Choroid plexus epithelial cell (primary cell): ENCODE measurements around the gene TACSTD2.
"Not testable (repeated sequence)": the region's sequence is repeated elsewhere in the genome, so short reads cannot be mapped to it uniquely, and the experiment has no call there.

ENCODE experiments used
- DNase-seq: peaks from one replicate; pipeline ENCODE4 v3.0.0-alpha.2; 2010; ENCODE audit warnings: low read depth
- H3K4me3 ChIP-seq: 2 replicates; pipeline ENCODE4 v1.5.1; 2011; ENCODE audit warnings: low read depth, mild to moderate bottlenecking, control low read depth, low read length, moderate library complexity
- TF ChIP-seq, protein P1 (sequence below): conservative IDR thresholded peaks from 2 replicates; pipeline ENCODE4 v1.5.1; 2011; ENCODE audit warnings: low read depth, mild to moderate bottlenecking, control low read depth, inconsistent platforms, low read length, moderate library complexity

Gene TACSTD2

DNA sequence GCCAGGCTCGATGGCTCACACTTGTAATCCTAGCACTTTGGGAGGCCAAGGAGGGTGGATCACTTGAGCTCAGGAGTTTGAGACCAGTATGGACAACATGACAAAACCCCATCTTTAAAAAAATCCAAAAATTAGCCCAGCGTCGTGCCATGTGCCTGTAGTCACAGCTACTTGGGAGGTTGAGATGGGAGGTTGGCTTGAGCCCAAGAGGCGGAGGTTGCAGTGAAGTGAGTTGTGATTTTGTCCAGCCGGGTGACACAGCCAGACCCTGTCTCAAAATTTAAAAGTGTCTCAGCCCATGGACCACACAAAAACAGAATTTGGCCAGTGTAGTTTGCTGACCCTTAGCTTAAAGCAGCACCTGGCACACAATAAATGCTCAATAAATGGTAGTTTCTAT, 11.3 kb upstream of the TACSTD2 start:
- TF ChIP-seq, protein P1, sequence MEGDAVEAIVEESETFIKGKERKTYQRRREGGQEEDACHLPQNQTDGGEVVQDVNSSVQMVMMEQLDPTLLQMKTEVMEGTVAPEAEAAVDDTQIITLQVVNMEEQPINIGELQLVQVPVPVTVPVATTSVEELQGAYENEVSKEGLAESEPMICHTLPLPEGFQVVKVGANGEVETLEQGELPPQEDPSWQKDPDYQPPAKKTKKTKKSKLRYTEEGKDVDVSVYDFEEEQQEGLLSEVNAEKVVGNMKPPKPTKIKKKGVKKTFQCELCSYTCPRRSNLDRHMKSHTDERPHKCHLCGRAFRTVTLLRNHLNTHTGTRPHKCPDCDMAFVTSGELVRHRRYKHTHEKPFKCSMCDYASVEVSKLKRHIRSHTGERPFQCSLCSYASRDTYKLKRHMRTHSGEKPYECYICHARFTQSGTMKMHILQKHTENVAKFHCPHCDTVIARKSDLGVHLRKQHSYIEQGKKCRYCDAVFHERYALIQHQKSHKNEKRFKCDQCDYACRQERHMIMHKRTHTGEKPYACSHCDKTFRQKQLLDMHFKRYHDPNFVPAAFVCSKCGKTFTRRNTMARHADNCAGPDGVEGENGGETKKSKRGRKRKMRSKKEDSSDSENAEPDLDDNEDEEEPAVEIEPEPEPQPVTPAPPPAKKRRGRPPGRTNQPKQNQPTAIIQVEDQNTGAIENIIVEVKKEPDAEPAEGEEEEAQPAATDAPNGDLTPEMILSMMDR = no peak
- DNase-seq = no peak

DNA sequence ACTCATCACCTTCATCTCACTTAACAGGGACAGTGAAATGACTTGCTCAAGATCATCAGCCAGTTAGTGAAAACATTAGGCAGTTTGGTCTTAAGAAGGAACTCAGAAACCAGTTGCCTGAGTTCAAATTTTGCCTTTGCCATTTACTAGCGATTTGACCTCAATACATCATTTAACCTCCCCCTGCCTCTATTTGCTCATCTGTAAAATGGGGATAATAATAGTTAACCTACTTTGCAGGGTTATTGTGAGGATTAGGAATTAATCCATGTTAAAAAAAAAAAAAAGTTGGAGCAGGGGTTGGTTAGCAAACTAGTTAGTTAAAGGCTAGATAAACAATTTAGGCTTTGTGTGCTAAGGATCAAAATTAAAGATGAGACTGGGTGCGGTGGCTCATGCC, 10.6 kb upstream of the TACSTD2 start:
- H3K4me3 ChIP-seq = no peak overlapping the region
- no peak for DNase-seq
- TF ChIP-seq, protein P1 = no peak

More for the DNA sequence above, 11.3 kb upstream of the TACSTD2 start:
- no peak overlapping the region for H3K4me3 ChIP-seq

DNA sequence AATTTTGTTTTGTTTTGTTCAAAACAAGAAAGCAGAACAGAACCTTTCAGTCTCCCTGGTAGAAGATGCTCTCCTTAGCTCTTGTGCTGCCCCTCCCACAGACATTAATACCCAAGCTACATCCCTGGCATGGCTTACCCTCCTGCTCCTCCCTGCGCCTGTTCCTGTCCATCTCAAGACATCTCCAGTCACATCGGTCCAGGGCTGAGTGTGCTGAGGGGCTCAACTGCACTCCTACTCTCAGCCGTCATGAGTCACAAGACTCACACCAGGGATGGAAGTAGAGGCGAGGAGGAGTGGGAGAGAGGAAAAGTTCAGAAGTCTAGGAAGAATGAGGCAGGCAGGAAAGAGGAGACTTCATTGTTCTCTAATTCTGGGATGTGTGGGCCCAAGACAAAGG, 9.2 kb upstream of the TACSTD2 start:
- no peak overlapping the region for H3K4me3 ChIP-seq
- no peak for DNase-seq
- TF ChIP-seq, protein P1 = no peak

DNA sequence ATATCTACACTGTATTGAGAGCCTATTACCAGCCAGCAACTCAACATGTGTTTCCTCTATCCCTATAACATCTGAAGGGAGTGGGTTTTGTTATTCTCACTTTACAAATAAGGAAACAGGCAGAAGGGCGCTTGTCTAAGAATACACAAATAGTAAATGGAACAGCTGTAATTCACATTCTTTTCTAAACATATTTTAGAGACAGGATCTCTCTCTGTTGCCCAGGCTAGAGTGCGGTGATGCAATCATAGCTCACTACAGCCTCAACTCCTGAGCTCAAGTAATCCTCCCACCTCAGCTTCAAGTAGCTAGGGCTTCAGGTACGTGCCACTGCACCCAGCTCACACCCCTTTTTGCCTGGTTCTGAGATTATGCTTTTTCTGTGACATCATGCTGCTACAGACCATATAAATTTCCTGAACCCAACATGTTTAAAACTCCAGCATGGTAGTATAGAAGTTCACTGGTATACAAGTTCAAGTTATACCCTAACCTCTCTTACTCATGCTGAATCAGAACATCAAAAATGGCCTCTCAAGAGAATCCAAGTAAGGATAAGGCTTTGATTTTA, 8.6 kb upstream of the TACSTD2 start:
- no peak overlapping the region for H3K4me3 ChIP-seq
- peak; percentile 43 for DNase-seq
- TF ChIP-seq, protein P1 = no peak

DNA sequence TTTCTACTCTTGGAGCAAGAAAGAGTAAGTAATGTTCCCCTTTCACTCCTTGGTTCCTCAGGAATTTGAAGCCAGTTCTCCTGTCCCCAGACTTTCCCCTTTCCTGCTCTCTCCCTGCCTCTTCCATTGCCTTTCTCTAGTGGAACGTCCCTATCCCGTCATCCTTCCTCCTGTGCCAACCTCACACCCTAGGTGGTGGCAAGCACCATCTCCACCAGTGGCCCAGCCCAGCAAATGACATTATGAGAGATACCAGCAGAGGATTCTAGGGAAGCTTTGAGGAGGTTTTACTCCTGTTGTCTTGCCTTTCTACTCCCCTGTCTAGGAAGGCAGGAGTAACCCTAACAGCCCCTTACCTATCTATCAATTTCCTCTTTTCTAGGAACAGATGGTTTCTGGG, 8.1 kb upstream of the TACSTD2 start:
- no peak for DNase-seq
- no peak overlapping the region for H3K4me3 ChIP-seq

DNA sequence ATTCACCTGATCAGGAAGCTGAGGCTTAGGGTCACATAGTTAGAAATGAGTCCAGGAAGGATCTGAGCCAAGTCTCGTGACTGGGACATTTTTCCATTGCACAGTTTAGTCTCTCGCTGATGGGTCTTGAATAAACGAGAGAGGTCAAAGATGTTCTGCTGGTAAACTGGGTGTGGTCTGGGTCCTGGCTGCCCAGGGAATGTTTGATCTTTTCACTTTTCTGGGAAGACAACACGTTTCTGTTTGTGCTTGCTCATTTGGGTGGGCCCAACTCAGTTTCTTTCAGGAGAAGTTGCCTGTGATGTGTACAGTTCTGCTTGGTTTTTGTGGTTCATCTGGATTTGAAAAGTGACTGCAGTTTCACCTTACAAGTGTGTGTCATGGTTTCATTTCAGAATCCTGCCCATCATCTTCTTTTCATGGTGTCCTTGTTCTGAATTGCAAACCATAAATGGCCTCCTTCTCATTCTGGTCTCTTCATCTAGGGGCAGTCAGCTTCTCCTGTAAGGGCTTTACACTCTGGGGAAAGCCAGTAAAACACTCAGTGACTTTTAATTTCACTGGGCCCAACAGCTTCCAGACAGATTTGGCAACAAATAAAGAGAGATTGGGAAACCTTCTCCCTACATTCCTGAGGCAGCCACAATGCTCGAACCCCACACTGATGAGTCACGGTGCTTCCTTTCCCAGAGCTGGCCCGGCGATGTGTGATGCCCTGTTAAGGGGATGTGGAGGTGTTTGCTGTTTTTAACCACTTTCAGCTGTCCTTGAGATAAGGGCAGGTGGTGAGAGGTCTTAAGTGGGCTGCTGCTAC, 7.2 kb upstream of the TACSTD2 start:
- H3K4me3 ChIP-seq = no peak overlapping the region
- peak; percentile 95 for DNase-seq
- TF ChIP-seq, protein P1 = no peak

More for the DNA sequence above, 8.1 kb upstream of the TACSTD2 start:
- TF ChIP-seq, protein P1 = no peak

DNA sequence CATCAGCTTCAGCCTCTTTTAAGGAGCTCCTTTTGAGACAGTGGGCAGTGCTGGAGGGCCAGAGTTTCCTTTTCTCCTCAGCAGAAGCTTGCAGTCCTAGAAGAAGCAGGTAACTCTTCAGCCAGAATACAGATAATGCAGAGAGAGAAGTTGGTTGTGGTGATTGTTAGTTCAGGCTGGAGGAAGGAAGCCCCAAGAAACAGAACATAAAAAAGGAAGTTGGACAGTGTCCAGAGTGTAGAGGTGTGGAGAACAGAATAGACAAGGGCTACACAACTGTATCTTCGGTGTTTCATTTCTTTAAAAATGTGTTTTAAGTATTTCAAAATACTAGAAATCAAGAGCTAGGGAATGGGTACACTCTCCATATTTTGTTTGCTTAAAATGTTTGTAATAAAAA, 6.4 kb upstream of the TACSTD2 start:
- no peak overlapping the region for H3K4me3 ChIP-seq
- no peak for DNase-seq
- TF ChIP-seq, protein P1 = no peak

DNA sequence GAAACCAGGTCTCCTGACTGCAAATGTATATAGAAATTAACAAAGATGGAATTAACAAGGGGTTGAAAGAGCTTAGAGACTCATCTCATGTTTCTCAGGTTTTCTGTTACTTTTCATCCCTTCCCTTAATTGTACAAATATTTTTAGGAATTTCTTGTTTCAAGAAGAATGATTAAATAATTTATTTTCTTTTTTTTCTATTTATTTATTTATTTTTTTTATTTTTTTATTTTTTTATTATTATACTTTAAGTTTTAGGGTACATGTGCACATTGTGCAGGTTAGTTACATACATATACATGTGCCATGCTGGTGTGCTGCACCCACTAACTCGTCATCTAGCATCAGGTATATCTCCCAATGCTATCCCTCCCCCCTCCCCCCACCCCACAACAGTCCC, 5.1 kb upstream of the TACSTD2 start:
- not testable (repeated sequence) for H3K4me3 ChIP-seq, DNase-seq
